NCI-H146 (cell line): ENCODE data around the gene DOHH.

Source experiments
- DNase-seq: peaks from one replicate; lab custom pipeline; 2025; lab: John Stamatoyannopoulos, UW

Gene DOHH

GRCh38 chr19:3441089-3441985, 59.1 kb downstream of the DOHH start:
- no peak for DNase-seq
